Measurements from ENCODE around the gene NDFIP2. TPM values are rescaled to one million over a fixed set of nuclear protein-coding genes. Genes with fewer than 3 reads are reported as not detected.

The NDFIP2 gene
- total RNA-seq, 2 experiments from 2014 or later, result 160 to 205 TPM

DNA sequence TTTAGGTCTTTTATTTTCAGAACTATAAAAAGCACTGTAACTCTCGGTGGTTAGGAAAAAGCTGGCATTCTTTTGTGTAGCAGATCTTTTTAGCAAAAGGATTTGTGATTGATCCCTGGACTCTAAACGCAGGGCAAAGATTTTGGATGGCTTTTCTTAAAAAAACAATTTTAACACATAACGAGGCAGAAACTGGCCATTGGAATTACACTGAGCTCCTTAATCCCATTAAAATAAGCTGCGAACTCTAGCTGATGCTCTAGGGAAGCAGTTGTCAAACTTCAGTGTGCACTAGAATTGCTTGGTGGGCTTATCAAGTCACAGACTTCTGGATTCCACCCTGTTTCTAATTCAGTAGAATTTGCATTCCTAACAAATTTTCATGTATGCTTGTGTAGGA is 33.8 kb upstream of the NDFIP2 start:
- ChIA-PET POLR2A (interaction anchor here (2.0 kb wide), 1 partner anchor 34 kb away, joined by 7 read pairs; the partner anchor contains the start of gene NDFIP2), CTCF (interaction anchor here (0.8 to 1.9 kb wide), 5 partner anchors 37 to 67 kb away, joined by 3 to 4 read pairs (median 3); no protein-coding TSS in a partner anchor)
- no peak for DNase-seq
- no peaks in the 10 kb centered on the region for H3K27me3 Mint-ChIP-seq
- intact Hi-C loops (cut with DNase I, micrococcal nuclease), result no loop called here
- H3K4me3 Mint-ChIP-seq, result no peak overlapping the region
- peaks cover 73% of the 10 kb centered on the region for H3K4me1 Mint-ChIP-seq
- no peak for ATAC-seq
- no peaks in the 10 kb centered on the region for H3K36me3 Mint-ChIP-seq (ENCODE audit: low read depth)
- H3K9me3 Mint-ChIP-seq (ENCODE audit: low read depth), result no peaks in the 10 kb centered on the region
- peak overlapping the region; percentile 11 for H3K27ac Mint-ChIP-seq

DNA sequence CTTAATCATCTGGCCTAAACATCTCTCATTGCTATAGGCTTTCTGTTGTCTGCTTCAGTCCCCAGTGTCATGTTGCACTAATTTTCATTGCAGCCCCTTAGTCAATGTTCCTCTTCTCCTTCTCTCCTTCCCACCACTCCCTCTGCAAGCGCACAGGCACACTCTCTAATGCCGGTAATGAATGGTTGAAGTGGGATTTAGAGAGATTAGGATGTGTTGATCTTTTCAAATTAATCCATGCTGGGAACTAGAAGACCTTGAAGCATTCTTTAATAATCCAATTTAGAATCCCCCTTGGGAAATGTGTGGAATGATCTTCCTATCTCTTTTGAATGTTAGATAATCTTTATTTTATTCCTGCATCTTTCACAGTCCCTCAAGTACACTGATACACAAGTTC is 33.2 kb upstream of the NDFIP2 start:
- H3K36me3 Mint-ChIP-seq (ENCODE audit: low read depth), result no peaks in the 10 kb centered on the region
- no peaks in the 10 kb centered on the region for H3K9me3 Mint-ChIP-seq (ENCODE audit: low read depth)
- no peak overlapping the region for H3K4me3 Mint-ChIP-seq
- no peaks in the 10 kb centered on the region for H3K27me3 Mint-ChIP-seq
- ATAC-seq, result no peak
- peaks cover 78% of the 10 kb centered on the region for H3K4me1 Mint-ChIP-seq
- ChIA-PET CTCF (interaction anchor here (1.0 to 1.9 kb wide), 3 partner anchors 54 to 67 kb away, joined by 3 to 4 read pairs (median 3); no protein-coding TSS in a partner anchor), POLR2A (no interaction called here)
- DNase-seq, result no peak
- peak overlapping the region; percentile 11 for H3K27ac Mint-ChIP-seq
- intact Hi-C loops (cut with DNase I, micrococcal nuclease), result no loop called here

DNA sequence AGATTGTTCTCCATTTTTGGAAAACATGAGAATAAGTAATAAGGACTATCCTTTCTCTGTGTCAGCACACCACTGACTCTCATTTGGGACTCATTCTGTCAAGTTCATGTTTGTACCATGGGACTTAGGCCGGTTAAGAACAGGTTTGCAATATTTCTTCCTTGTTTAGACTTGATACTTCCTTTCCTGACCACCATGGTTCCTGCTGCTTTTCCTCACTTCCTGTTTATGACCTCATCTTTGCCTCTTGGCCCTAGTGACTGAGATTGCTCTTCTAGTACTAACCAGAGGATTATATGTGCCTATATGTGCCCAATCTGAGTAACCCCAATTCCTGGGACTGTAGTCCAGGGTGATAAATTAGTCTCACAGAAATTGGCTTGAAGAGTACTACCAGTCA is 32.5 kb upstream of the NDFIP2 start:
- Mint-ChIP-seq H3K4me3 (no peak overlapping the region), H3K9me3 (ENCODE audit: low read depth) (no peaks in the 10 kb centered on the region), H3K4me1 (peaks cover 78% of the 10 kb centered on the region), H3K36me3 (ENCODE audit: low read depth) (no peaks in the 10 kb centered on the region), H3K27ac (no peak overlapping the region), H3K27me3 (no peaks in the 10 kb centered on the region)
- intact Hi-C loops (cut with DNase I, micrococcal nuclease), result no loop called here
- ATAC-seq (no peak), DNase-seq (no peak)
- CTCF ChIA-PET, result no interaction called here
- POLR2A ChIA-PET, result no interaction called here

DNA sequence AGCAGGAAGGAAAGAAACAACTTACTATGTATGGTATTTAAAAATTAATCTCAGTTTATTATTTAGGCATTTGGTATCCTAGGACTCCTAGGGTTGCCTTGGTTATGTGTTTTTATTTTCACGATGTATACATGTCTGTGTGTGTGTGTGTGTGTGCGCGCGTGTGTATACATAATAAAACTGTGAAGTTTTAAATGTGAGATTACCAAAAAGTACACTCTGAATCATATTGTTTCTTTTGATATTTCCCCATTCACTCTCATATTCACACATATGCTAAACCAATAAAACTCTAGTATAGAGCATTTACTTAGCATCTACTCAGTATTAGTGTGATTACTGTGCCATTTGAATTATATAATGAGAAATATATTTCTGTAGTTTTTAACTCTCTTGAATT is 30.8 kb upstream of the NDFIP2 start:
- Mint-ChIP-seq H3K27ac (peak overlapping the region; percentile 71), H3K4me3 (no peak overlapping the region), H3K36me3 (ENCODE audit: low read depth) (no peaks in the 10 kb centered on the region), H3K27me3 (no peaks in the 10 kb centered on the region), H3K4me1 (peaks cover 84% of the 10 kb centered on the region), H3K9me3 (ENCODE audit: low read depth) (no peaks in the 10 kb centered on the region)
- ChIA-PET POLR2A (interaction anchor here (1.9 kb wide), 1 partner anchor 33 kb away, joined by 4 read pairs; no protein-coding TSS in a partner anchor), CTCF (interaction anchor here (1.9 to 3.0 kb wide), 2 partner anchors 26 to 32 kb away, joined by 7 to 18 read pairs; partner anchors contain the start of gene NDFIP2)
- intact Hi-C loops (cut with DNase I, micrococcal nuclease), result loop anchor here (2.0 to 10.0 kb wide), 6 partner anchors 43 to 255 kb away; partner anchors contain the start of gene RBM26 (in 2 of the 2)
- DNase-seq, result peak; percentile 72
- ATAC-seq, result peak; percentile 17

- H3K27me3 Mint-ChIP-seq, result no peaks in the 10 kb centered on the region
- intact Hi-C loops (cut with DNase I, micrococcal nuclease), result loop anchor here (1.0 to 10.0 kb wide), 8 partner anchors 30 to 257 kb away; partner anchors contain the start of genes NDFIP2 (in 2 of the 2) and RBM26 (in 2 of the 2)
- H3K27ac Mint-ChIP-seq, result peak overlapping the region; percentile 99
- H3K4me1 Mint-ChIP-seq, result peaks cover 81% of the 10 kb centered on the region
- no peaks in the 10 kb centered on the region for H3K9me3 Mint-ChIP-seq (ENCODE audit: low read depth)
- peak overlapping the region; percentile 75 for H3K4me3 Mint-ChIP-seq
- ATAC-seq (peak; percentile 97), DNase-seq (peak; percentile 97)
- CTCF ChIA-PET, result interaction anchor here (0.9 to 3.0 kb wide), 6 partner anchors 17 to 90 kb away, joined by 3 to 18 read pairs (median 4); partner anchors contain the start of gene NDFIP2
- POLR2A ChIA-PET, result interaction anchor here (0.6 to 1.8 kb wide), 6 partner anchors 28 to 59 kb away, joined by 3 to 43 read pairs (median 4); partner anchors contain the start of gene NDFIP2
- no peaks in the 10 kb centered on the region for H3K36me3 Mint-ChIP-seq (ENCODE audit: low read depth)
These were observed 29.4 kb upstream of the NDFIP2 start for GRCh38 chr13:79451500-79451962.

- no peaks in the 10 kb centered on the region for H3K36me3 Mint-ChIP-seq (ENCODE audit: low read depth)
- H3K27me3 Mint-ChIP-seq, result no peaks in the 10 kb centered on the region
- POLR2A ChIA-PET, result interaction anchor here (0.6 to 1.8 kb wide), 4 partner anchors 29 to 60 kb away, joined by 3 to 43 read pairs (median 4); partner anchors contain the start of gene NDFIP2
- no peaks in the 10 kb centered on the region for H3K9me3 Mint-ChIP-seq (ENCODE audit: low read depth)
- H3K4me3 Mint-ChIP-seq, result peak overlapping the region; percentile 75
- CTCF ChIA-PET, result interaction anchor here (1.2 to 3.0 kb wide), 3 partner anchors 16 to 30 kb away, joined by 3 to 18 read pairs (median 10); partner anchors contain the start of gene NDFIP2
- peaks cover 81% of the 10 kb centered on the region for H3K4me1 Mint-ChIP-seq
- H3K27ac Mint-ChIP-seq, result peak overlapping the region; percentile 99
- ATAC-seq, result no peak
- no peak for DNase-seq
- intact Hi-C loops (cut with DNase I, micrococcal nuclease), result loop anchor here (5.0 to 10.0 kb wide), 2 partner anchors 45 to 258 kb away; partner anchors contain the start of gene RBM26 (in 1 of the 2)
These were observed 28.6 kb upstream of the NDFIP2 start for GRCh38 chr13:79452239-79452913.

- Mint-ChIP-seq H3K9me3 (ENCODE audit: low read depth) (no peaks in the 10 kb centered on the region), H3K4me3 (no peak overlapping the region), H3K36me3 (ENCODE audit: low read depth) (no peaks in the 10 kb centered on the region), H3K27ac (peak overlapping the region; percentile 10), H3K4me1 (peaks cover 69% of the 10 kb centered on the region), H3K27me3 (no peaks in the 10 kb centered on the region)
- CTCF ChIA-PET, result interaction anchor here (0.7 to 6.4 kb wide), 2 partner anchors 28 to 32 kb away, joined by 3 to 36 read pairs; partner anchors contain the start of gene NDFIP2
- intact Hi-C loops (cut with DNase I, micrococcal nuclease), result loop anchor here in 1 of 2 experiments (10.0 kb wide), 1 partner anchor 261 kb away; no protein-coding TSS in a partner anchor
- ATAC-seq, result no peak
- POLR2A ChIA-PET, result interaction anchor here (1.0 to 3.9 kb wide), 2 partner anchors 26 kb away, joined by 5 to 58 read pairs; partner anchors contain the start of gene NDFIP2
- DNase-seq, result no peak
These were observed 25.6 kb upstream of the NDFIP2 start for GRCh38 chr13:79455331-79455730.

DNA sequence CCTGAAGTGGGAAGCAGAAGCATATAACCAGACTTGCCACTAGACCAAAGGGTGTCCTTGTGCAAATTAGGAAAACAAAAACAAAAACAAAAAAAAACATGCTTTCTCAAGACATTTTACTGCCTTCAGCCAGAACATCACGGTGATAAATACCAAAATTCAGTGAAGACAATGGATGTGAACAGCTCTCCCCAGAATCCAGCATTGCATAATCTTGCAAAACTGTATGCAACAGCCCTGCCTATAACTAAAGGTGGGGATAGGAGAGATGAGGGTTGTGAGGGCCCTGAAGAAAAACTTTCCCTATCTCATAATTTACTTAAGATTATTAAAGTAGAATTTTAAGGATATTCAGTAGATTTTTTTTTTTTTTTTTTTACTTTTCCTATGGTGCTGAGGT is 24.9 kb upstream of the NDFIP2 start:
- no peak overlapping the region for H3K4me3 Mint-ChIP-seq
- no peaks in the 10 kb centered on the region for H3K36me3 Mint-ChIP-seq (ENCODE audit: low read depth)
- ChIA-PET POLR2A (interaction anchor here (1.4 to 3.9 kb wide), 3 partner anchors 10 to 36 kb away, joined by 6 to 58 read pairs (median 9); partner anchors contain the start of gene NDFIP2), CTCF (interaction anchor here (0.7 to 6.4 kb wide), 6 partner anchors 15 to 87 kb away, joined by 3 to 36 read pairs (median 6); partner anchors contain the start of gene NDFIP2)
- no peaks in the 10 kb centered on the region for H3K27me3 Mint-ChIP-seq
- peaks cover 66% of the 10 kb centered on the region for H3K4me1 Mint-ChIP-seq
- no peak for DNase-seq
- intact Hi-C loops (cut with DNase I, micrococcal nuclease), result loop anchor here in 1 of 2 experiments (1.0 to 10.0 kb wide), 2 partner anchors 25 to 261 kb away; partner anchors contain the start of gene NDFIP2
- no peak for ATAC-seq
- H3K27ac Mint-ChIP-seq, result no peak overlapping the region
- no peaks in the 10 kb centered on the region for H3K9me3 Mint-ChIP-seq (ENCODE audit: low read depth)

- Mint-ChIP-seq H3K4me1 (peaks cover 59% of the 10 kb centered on the region), H3K9me3 (ENCODE audit: low read depth) (no peaks in the 10 kb centered on the region), H3K27ac (peak overlapping the region; percentile 72), H3K36me3 (ENCODE audit: low read depth) (no peaks in the 10 kb centered on the region), H3K4me3 (no peak overlapping the region), H3K27me3 (no peaks in the 10 kb centered on the region)
- DNase-seq, result no peak
- CTCF ChIA-PET, result interaction anchor here (0.9 to 6.4 kb wide), 8 partner anchors 12 to 86 kb away, joined by 3 to 36 read pairs (median 5); partner anchors contain the start of gene NDFIP2
- ATAC-seq, result peak; percentile 65
- POLR2A ChIA-PET, result interaction anchor here (1.0 to 3.9 kb wide), 5 partner anchors 11 to 44 kb away, joined by 5 to 58 read pairs (median 7); partner anchors contain the start of gene NDFIP2
- intact Hi-C loops (cut with DNase I, micrococcal nuclease), result loop anchor here in 1 of 2 experiments (1.0 to 10.0 kb wide), 2 partner anchors 24 to 262 kb away; partner anchors contain the start of gene NDFIP2
These were observed 24.1 kb upstream of the NDFIP2 start for GRCh38 chr13:79456656-79457365.

DNA sequence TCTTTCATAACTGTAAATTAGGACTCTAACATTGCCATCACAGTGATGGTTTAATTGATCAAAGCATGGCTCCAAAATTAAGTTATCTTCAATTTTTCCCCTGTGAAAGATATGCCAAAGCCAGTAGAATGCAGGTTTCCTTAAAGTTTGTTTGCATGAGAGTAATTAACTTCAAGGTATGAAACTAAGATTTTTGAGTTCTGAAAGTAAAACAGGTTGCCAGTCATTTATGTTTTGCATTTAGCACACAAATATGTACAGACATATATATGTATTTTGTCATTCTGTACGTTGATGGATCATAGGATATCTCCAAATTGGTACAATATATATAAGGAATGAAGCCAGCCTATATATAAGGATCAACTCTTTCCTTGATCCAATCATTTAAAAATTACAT is 23.6 kb upstream of the NDFIP2 start:
- Mint-ChIP-seq H3K27me3 (no peaks in the 10 kb centered on the region), H3K9me3 (ENCODE audit: low read depth) (no peaks in the 10 kb centered on the region), H3K36me3 (ENCODE audit: low read depth) (no peaks in the 10 kb centered on the region), H3K27ac (peak overlapping the region; percentile 72), H3K4me1 (peaks cover 53% of the 10 kb centered on the region), H3K4me3 (no peak overlapping the region)
- no peak for DNase-seq
- ChIA-PET POLR2A (interaction anchor here (1.0 to 3.9 kb wide), 5 partner anchors 11 to 44 kb away, joined by 5 to 58 read pairs (median 7); partner anchors contain the start of gene NDFIP2), CTCF (interaction anchor here (0.9 to 6.4 kb wide), 8 partner anchors 12 to 86 kb away, joined by 3 to 36 read pairs (median 5); partner anchors contain the start of gene NDFIP2)
- ATAC-seq, result peak; percentile 34
- intact Hi-C loops (cut with DNase I, micrococcal nuclease), result loop anchor here in 1 of 2 experiments (10.0 kb wide), 1 partner anchor 263 kb away; no protein-coding TSS in a partner anchor
